ENCODE data around the gene DCDC2B.

DNA sequence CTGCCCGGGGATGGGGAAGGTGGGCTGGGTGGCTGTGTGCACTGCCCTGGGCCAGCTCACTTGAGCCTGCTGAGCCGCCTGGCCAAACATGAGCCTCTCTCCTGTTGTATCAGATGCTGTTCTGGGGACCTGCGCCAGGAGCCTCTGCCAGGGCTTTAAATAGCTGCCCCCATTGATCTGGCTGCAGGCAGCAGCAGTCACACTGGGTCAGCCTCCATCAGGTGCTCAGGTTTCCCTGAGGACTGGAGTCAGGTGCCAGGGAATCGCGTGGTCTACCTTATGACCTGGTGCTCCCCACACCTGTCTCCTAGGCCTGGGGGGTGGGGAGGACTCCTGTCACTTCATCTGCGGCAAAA lies 9.2 kb upstream of the DCDC2B start:
- TF ChIP-seq, protein P1, sequence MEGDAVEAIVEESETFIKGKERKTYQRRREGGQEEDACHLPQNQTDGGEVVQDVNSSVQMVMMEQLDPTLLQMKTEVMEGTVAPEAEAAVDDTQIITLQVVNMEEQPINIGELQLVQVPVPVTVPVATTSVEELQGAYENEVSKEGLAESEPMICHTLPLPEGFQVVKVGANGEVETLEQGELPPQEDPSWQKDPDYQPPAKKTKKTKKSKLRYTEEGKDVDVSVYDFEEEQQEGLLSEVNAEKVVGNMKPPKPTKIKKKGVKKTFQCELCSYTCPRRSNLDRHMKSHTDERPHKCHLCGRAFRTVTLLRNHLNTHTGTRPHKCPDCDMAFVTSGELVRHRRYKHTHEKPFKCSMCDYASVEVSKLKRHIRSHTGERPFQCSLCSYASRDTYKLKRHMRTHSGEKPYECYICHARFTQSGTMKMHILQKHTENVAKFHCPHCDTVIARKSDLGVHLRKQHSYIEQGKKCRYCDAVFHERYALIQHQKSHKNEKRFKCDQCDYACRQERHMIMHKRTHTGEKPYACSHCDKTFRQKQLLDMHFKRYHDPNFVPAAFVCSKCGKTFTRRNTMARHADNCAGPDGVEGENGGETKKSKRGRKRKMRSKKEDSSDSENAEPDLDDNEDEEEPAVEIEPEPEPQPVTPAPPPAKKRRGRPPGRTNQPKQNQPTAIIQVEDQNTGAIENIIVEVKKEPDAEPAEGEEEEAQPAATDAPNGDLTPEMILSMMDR (conservative IDR thresholded peaks at IDR 0.05; ENCODE audit: low read length), result no peak
- TF ChIP-seq EZH2phosphoT487 (IDR thresholded peaks at IDR 0.05; ENCODE audit: borderline replicate concordance, low read depth, low read length), result no peak
